Activated CD4-positive, alpha-beta memory T cell treated with anti-CD3 and anti-CD28 coated beads for 36 hours (primary cell): ENCODE results near the gene TAP2. TPM values are rescaled to one million over a fixed set of nuclear protein-coding genes. Genes with fewer than 3 reads are reported as not detected.

Source experiments
- CTCF ChIA-PET: fragments of 350-600 bp; sonication (Branson Sonifier 250); formaldehyde crosslinking; loops from one replicate; lab custom pipeline; 2021; ENCODE audit warnings: antibody characterized with exemption, inconsistent platforms; lab: Charles Lee
- POLR2A ChIA-PET: fragments of 350-600 bp; sonication (Branson Sonifier 250); formaldehyde crosslinking; loops from one replicate; lab custom pipeline; 2021; ENCODE audit warnings: antibody characterized with exemption; lab: Charles Lee
- DNase-seq: peaks from one replicate; pipeline ENCODE4 v3.0.0-alpha.2; 2020
- H3K27ac Mint-ChIP-seq: one replicate; pipeline ENCODE4 v1.8.0; 2021; ENCODE audit warnings: mixed read lengths
- H3K27me3 Mint-ChIP-seq: one replicate; pipeline ENCODE4 v1.8.0; 2021; ENCODE audit warnings: mixed read lengths
- H3K36me3 Mint-ChIP-seq: one replicate; pipeline ENCODE4 v1.8.0; 2021; ENCODE audit warnings: mixed read lengths
- H3K4me1 Mint-ChIP-seq: one replicate; pipeline ENCODE4 v1.8.0; 2021; ENCODE audit warnings: low read depth, mixed read lengths
- H3K4me3 Mint-ChIP-seq: one replicate; pipeline ENCODE4 v1.8.0; 2021; ENCODE audit warnings: mild to moderate bottlenecking, mixed read lengths
- H3K9me3 Mint-ChIP-seq: one replicate; pipeline ENCODE4 v1.8.0; 2021; ENCODE audit warnings: mixed read lengths
- intact Hi-C: fragments of 100-400 bp; cut with micrococcal nuclease; formaldehyde crosslinking; loops from one replicate; pipeline ENCODE4 v1.15.1; 2023
- total RNA-seq, 2 experiments: library from RNA; stranded (reverse); gene quantifications; one replicate each; pipeline ENCODE4 v1.2.3, GENCODE V29; 2021

Gene TAP2
- total RNA-seq, 2 experiments from 2014 or later: 134 to 143 TPM

DNA sequence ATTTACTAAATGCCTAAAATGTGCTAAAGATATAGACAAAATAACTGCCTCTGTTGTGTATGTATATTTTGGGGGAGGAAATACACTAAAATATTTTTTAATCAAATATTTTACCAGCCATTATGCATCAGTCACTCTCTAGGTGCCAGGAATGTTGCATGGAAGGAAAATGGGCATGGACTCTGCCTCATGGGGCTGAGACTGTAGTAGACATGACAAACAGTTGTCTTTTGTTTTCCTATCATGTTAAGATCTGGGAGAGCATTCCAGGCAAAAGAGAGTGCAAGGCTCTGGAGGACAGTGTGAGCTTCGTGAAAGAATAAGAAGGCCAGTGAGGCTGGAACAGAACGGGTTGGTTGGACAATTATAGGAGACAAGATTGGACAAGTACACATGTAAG, 48.2 kb downstream of the TAP2 start:
- H3K9me3 Mint-ChIP-seq: no peaks in the 10 kb centered on the region
- no peak overlapping the region for H3K4me3 Mint-ChIP-seq
- no peak overlapping the region for H3K27ac Mint-ChIP-seq
- peaks cover 57% of the 10 kb centered on the region for H3K27me3 Mint-ChIP-seq
- POLR2A ChIA-PET: no interaction called here
- H3K36me3 Mint-ChIP-seq: no peaks in the 10 kb centered on the region
- H3K4me1 Mint-ChIP-seq: peaks cover 8% of the 10 kb centered on the region
- DNase-seq: no peak
- intact Hi-C loops: loop anchor here (10.0 kb wide), 1 partner anchor 546 kb away; no protein-coding TSS in a partner anchor
- CTCF ChIA-PET: no interaction called here

Other genes starting within 250 kb of the TAP2 start
- 1 to 10 TPM; 7.3 to 8.7 TPM for gene HLA-DRB1, start 248.9 kb downstream of the TAP2 start, total RNA-seq
- 1 to 10 TPM in 1 of 2 experiments, under 1 TPM in 1; 0.97 to 1.4 TPM for gene HLA-DQA1, start 201.3 kb downstream of the TAP2 start, total RNA-seq
- 10 to 100 TPM in 1 of 2 experiments, 1 to 10 TPM in 1; 9.7 to 10.1 TPM for gene HLA-DQB1, start 172.1 kb downstream of the TAP2 start, total RNA-seq
- not detected for gene HLA-DQA2, start 97.3 kb downstream of the TAP2 start, total RNA-seq
- gene HLA-DQB2, start 75.2 kb downstream of the TAP2 start, total RNA-seq: not detected
- 1 to 10 TPM; 1.3 to 1.7 TPM for gene HLA-DOB, start 21.7 kb downstream of the TAP2 start, total RNA-seq
- gene PSMB8, start 5.3 kb upstream of the TAP2 start, total RNA-seq: 100 to 1,000 TPM; 350 to 370 TPM
- gene TAP1, start 15.0 kb upstream of the TAP2 start, total RNA-seq: 100 to 1,000 TPM; 245 to 258 TPM
- 100 to 1,000 TPM; 296 to 302 TPM for gene PSMB9, start 15.5 kb upstream of the TAP2 start, total RNA-seq
- 1 to 10 TPM; 1.6 to 1.9 TPM for gene HLA-DMB, start 102.3 kb upstream of the TAP2 start, total RNA-seq
- 10 to 100 TPM in 1 of 2 experiments, 1 to 10 TPM in 1; 9.6 to 10.2 TPM for gene HLA-DMA, start 114.4 kb upstream of the TAP2 start, total RNA-seq
- gene BRD2, start 129.9 kb upstream of the TAP2 start, total RNA-seq: 100 to 1,000 TPM; 168 to 190 TPM
- under 1 TPM; 0.53 to 0.55 TPM for gene HLA-DOA, start 170.9 kb upstream of the TAP2 start, total RNA-seq
- 10 to 100 TPM; 19.3 to 20.9 TPM for gene HLA-DPA1, start 234.9 kb upstream of the TAP2 start, total RNA-seq
- 1 to 10 TPM; 5.1 to 6.9 TPM for gene HLA-DPB1, start 237.3 kb upstream of the TAP2 start, total RNA-seq